GM18526 (cell line): ENCODE data around the gene SH3RF3.

Experiments used
- POLR2A ChIP-seq: IDR thresholded peaks from 3 replicates; pipeline ENCODE4 v1.6.1; 2011; ENCODE audit not compliant: insufficient read length; ENCODE audit errors: extremely low read depth

SH3RF3 gene

GRCh38 chr2:109344270-109344805 lies 215.3 kb downstream of the SH3RF3 start:
- TF ChIP-seq POLR2A = no peak

DNA sequence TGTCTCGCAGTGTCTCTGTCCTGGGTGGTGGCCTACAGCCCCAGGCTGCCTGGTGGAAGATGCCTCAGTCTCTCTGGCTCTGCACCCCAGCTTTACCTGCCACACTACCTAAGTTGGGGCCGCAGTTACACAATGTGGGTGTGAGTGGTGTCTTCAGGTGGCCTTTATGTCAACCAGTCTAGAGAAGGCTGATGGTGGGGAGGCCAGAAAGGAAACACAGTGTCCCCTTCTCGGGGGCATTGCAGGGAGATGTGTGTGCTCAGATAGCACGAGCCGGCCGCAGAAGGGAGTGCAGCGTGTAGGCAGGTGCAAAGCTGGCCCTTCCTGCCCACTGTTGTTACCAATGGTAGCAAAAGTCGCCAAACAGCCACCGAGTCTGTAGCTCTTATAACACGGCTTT lies 216.1 kb downstream of the SH3RF3 start:
- no peak for TF ChIP-seq POLR2A

- no peak for TF ChIP-seq POLR2A
These were observed 216.9 kb downstream of the SH3RF3 start for GRCh38 chr2:109345653-109346480.

- no peak for TF ChIP-seq POLR2A
These were observed 217.7 kb downstream of the SH3RF3 start for GRCh38 chr2:109346601-109347228.

DNA sequence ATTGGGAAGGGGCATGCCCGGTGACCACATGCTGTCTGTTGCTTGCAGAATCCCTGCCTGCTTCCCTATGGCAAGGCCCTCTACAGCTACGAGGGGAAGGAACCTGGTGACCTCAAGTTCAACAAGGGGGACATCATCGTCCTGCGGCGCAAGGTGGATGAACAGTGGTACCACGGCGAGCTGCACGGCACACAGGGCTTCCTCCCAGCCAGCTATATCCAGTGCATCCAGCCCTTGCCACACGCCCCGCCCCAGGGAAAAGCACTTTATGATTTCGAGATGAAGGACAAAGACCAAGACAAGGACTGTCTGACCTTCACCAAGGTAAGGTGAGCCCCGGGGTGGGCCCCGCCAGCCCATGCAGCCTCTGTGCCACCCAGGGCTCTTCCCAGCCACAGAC lies 218.6 kb downstream of the SH3RF3 start:
- TF ChIP-seq POLR2A = no peak

DNA sequence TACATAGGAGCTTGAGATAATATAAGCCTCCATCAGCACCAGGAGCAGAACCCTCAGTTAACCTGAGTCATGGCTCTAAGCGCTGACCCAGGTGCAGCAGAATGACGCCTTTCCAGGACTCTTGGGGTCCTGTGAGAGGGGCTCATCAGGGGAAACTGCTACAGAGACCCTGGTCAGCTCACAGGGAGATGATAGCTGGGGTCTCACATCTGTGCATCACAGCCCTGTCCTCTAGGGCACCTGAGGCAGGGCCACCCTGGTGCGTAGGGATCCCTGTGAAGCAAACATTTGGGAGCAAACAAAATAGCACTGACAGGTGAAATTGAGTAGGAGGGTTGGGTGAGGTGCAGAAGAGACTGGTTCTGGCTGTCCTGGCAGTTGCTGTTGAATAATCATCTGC lies 219.2 kb downstream of the SH3RF3 start:
- TF ChIP-seq POLR2A = no peak

GRCh38 chr2:109348671-109349502 lies 219.9 kb downstream of the SH3RF3 start:
- TF ChIP-seq POLR2A = no peak

DNA sequence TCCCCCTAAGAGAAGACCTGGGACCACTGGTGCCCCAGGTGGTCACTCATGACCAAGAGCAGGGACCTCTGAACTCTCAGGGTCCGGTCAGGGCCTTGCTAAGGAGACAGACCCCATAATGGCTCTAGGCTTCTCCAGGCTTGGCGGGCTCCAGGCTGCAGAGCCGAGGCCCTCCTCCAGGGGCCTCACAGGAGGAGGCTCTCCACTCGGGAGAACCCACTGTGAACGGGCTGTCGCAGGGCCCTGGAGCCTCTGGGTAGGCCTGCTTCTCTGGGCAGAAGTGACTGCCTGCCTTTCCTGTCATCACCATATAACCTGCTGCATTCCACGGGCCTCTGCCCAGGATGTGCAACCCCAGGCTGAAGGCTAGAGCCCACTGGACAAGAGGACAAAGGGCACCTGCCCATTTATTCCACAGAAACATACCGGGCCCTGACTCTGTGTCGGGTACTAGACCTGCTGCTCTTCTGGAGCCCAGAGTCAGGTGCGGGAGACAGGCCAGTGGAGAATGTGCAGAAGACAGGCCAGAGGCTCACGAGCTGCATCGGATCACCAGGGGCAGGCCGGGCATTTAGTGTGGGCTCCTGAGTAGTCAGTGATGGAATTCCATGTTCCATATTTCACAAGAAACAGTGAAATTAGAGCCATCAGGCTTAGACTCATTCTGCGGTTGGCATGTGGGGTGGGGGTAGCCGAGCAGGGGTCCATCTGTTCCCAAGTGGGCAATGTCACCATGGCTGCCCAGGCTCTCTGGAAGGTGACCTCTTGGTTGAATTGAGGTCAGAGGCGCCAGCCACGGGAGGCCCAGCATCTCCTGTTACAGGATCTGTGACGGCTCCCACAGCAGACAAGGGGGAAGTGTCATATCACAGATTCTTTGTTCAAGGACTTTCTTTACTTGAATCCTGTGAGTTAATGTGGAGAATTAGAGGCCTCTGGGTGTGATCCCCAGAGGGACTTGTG lies 220.8 kb downstream of the SH3RF3 start:
- no peak for TF ChIP-seq POLR2A

- TF ChIP-seq POLR2A = no peak
These were observed 221.5 kb downstream of the SH3RF3 start for GRCh38 chr2:109350526-109350925.

- no peak for TF ChIP-seq POLR2A
These were observed 222.3 kb downstream of the SH3RF3 start for GRCh38 chr2:109351164-109351756.

- TF ChIP-seq POLR2A = no peak
These were observed 223.3 kb downstream of the SH3RF3 start for GRCh38 chr2:109352056-109352897.

DNA sequence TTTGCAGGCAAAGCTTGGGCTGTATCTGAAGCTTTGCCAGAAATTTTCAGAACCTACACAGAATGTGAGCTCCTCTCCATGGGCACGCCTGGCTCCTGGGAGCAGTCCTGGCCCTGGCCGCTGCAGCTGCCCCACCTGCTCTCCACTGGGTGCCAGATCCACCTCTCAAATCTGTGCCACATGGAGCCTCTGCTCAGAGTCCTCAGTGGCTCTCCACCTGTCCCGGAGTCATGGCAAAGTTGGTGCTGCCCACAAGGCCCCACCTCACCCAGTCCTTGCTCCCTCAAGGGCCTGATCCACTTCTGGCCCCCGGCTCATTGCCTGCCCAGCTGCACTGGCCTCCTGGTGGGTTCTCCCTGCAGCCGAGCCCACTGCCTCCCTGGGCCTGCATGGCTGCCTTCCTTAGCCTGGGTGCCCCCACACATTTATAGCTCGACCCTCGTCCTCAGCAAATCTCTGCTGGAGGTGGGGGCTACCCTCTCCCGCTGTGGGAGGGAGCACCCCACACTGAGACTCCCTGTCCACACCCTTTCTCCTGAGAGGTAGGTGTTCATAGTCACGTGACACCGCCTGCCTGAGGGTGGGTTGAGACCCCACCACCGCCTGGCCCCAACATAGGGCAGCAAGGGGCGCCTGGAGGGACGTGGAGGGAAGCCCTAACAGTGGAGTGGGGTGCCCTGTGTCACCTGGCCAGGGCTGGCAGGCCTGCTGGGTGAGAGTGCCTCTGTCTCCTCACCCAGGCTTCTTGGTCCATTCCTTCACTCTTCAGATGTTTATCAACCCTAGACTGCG lies 224.1 kb downstream of the SH3RF3 start:
- no peak for TF ChIP-seq POLR2A
